AG09319 (cell line): ENCODE results near the gene CALHM4.

Experiments
- DNase-seq: peaks from one replicate; pipeline ENCODE4 v3.0.0-alpha.2; 2010; ENCODE audit warnings: low read depth; ENCODE audit errors: extremely low read depth
- TF ChIP-seq, protein P1 (sequence below): IDR thresholded peaks from 2 replicates; pipeline ENCODE4 v1.5.1; 2011; ENCODE audit warnings: low read depth, mild to moderate bottlenecking, inconsistent platforms, low read length, moderate library complexity

Gene CALHM4

DNA sequence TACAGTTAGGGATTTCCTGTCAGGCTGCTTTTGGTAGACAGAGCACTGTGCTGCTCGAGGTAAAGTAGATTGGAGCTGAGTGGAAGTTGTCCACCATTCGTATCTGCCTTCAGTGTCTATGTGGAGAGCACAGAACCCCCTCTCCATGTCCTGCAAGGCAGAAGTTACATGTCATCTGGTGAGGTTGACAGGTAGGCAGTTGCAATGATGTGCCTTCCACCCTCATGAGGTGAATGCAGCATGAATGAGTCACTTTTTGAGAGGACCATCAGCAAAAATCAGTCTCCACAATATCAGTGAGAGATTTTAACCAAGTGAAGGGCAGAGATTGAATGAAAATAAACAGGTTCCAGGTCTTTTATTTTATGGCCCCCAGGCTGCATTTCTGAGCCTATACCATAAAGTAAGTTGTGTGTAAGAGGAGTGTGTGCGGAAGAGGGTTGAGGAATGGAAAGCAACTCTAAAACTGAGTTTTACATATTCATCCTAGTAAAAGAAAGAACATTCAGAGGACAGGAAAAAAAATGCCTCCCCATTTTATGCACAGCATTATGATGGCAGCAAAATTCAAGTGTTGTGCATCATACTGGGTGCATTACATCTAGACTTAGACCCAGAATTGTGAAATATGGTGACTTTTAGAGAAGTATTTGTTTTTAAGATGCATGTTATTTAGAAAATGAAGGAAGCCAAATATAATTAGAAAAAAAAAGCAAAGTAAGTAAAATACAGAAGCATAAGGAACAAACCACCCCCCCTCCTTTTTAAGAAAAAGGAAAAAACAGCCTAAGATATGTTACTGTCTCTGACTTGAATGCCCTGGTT lies 23.9 kb upstream of the CALHM4 start:
- TF ChIP-seq, protein P1, sequence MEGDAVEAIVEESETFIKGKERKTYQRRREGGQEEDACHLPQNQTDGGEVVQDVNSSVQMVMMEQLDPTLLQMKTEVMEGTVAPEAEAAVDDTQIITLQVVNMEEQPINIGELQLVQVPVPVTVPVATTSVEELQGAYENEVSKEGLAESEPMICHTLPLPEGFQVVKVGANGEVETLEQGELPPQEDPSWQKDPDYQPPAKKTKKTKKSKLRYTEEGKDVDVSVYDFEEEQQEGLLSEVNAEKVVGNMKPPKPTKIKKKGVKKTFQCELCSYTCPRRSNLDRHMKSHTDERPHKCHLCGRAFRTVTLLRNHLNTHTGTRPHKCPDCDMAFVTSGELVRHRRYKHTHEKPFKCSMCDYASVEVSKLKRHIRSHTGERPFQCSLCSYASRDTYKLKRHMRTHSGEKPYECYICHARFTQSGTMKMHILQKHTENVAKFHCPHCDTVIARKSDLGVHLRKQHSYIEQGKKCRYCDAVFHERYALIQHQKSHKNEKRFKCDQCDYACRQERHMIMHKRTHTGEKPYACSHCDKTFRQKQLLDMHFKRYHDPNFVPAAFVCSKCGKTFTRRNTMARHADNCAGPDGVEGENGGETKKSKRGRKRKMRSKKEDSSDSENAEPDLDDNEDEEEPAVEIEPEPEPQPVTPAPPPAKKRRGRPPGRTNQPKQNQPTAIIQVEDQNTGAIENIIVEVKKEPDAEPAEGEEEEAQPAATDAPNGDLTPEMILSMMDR, result no peak
- DNase-seq, result no peak

- no peak for DNase-seq
- TF ChIP-seq, protein P1, result no peak
Observed at GRCh38 chr6:116530436-116530835, 23.1 kb upstream of the CALHM4 start.

DNA sequence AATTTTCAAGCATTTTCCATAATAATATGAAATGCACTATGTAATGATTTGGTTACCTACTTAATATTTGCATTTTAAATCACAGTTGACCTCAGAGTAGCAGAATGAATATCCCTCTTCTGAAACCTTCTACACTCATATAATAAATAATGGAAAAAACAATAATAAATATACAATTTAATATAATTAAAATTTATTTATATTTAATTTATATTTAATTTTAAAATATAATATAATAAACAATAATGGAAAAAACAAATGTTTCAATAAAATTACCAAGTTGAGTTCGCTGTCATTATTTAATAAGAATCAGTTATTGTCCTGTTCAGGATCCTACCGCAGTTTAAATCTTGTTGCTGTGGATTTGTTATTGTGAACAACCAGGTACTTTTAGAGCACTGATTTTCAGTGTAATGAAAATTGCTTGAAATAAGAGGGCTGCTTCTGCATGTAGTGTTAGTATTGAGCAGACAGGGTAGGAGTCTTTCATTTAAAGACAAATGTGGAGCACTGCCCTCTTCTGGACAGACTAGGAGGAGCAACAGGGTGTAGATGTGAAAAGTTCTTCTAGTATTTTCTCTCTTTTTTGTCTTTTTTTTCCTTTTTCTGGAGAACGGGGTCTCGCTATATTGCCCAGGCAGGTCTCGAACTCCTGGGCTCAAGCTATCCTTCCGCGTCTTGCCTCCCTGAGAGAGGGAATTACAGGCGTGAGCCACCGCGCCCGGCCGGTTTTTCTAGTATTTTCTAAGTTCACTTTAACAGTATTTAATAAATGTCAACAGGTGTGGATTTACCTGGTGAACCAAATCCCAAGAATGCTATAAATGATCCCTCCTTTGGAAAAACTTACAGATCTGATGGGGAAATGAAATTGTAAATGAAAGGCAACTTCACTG lies 21.6 kb upstream of the CALHM4 start:
- peak; percentile 49 for DNase-seq
- TF ChIP-seq, protein P1, result peak; percentile 76

DNA sequence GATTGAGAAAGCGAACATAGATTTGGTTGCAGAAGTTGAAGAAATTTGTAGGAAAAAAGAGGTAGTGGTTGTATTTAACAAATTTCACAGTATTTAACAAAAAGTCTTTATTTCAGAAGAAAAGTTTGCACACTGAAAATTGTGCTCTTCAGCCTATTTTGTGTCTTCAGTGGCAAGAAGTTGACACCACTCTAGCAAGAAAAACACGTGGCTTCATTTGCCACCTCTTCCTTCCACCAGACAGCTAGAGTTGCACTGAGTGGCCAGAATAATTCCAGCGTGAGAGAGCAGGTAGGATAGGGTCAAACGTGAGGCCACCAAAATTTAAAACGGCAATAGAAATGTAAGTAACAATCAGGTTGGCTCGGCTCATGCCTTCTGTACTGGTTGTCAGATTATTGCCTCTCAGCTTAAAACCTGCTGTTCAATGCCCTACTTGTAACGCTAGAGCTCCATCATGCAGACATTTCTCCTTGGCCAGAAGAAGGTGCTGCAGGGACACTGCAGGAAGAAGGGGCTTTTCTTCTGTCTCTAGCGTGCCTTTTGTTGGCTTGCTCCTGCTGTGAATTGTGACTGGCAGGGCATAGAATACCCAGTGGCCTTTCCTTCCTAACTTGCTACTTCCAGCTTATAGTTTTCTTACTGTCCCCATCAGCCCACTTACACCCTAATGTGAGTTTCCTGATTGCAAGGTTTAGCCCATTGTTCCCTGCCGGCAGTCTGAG lies 20.2 kb upstream of the CALHM4 start:
- TF ChIP-seq, protein P1, result peak; percentile 10
- no peak for DNase-seq

- TF ChIP-seq, protein P1, result no peak
- no peak for DNase-seq
Observed at GRCh38 chr6:116535109-116535508, 18.4 kb upstream of the CALHM4 start.

- peak; percentile 25 for DNase-seq
Observed at GRCh38 chr6:116536216-116536621, 17.3 kb upstream of the CALHM4 start.

More at GRCh38 chr6:116536216-116536621, 17.3 kb upstream of the CALHM4 start:
- TF ChIP-seq, protein P1, result peak; percentile 61
